Omental fat pad (tissue), 4 donors: ENCODE measurements around the gene GOSR2. TPM values are rescaled to one million over a fixed set of nuclear protein-coding genes. Genes with fewer than 3 reads are reported as not detected.

Source experiments
- ATAC-seq: fragments of 150-250 bp; one replicate; pipeline ENCODE4 v1.9.1; 2016; ENCODE audit warnings: mild to moderate bottlenecking, moderate library complexity; ENCODE audit not compliant: low FRiP score
- DNase-seq: peaks from one replicate; pipeline ENCODE4 v3.0.0-alpha.2; 2019; ENCODE audit warnings: low spot score
- CTCF ChIP-seq, 3 donors: fragments of 450-650 bp; IDR thresholded peaks; one replicate each; pipeline ENCODE4 v1.5.1; 2016 to 2017; ENCODE audit warnings: antibody characterized with exemption in 3 of 3, mild to moderate bottlenecking in 3 of 3, moderate library complexity in 2 of 3
- total RNA-seq, 4 donors: library from RNA; depleted of rRNA; stranded (reverse); fragments of >200 nt; gene quantifications; one replicate each; pipeline ENCODE4 v1.1.0, GENCODE V29; 2016

Gene GOSR2
- total RNA-seq, 4 donors from 2014 or later = 37.4 to 59.4 (median 47.3) TPM

GRCh38 chr17:46877466-46877865, 45.5 kb upstream of the GOSR2 start:
- no peak for ATAC-seq
- no peak for DNase-seq
- TF ChIP-seq CTCF (IDR thresholded peaks at IDR 0.05) = no peak

DNA sequence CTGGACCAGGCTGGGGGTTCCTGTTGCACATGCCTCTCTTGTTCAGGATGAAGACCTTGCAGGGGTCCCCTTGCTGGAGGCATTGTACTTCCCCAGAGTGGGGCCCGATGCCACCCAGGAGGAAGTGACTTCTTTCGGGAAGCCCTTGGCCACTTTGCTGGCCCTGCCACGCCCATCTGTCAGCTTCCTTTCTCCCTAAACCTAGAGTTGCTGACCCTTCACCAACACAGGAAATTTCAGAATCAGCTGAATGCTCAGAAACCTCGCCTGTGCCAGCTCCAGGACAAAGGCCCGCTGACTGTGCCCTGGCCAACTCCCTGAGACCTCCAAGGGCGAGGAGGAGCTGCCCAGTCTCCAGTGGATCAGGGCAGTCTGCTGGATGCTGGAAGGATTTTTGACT, 44.9 kb upstream of the GOSR2 start:
- no peak for TF ChIP-seq CTCF (IDR thresholded peaks at IDR 0.05)
- no peak for ATAC-seq
- no peak for DNase-seq

- DNase-seq = no peak
- TF ChIP-seq CTCF (IDR thresholded peaks at IDR 0.05) = no peak
- ATAC-seq = no peak
These were observed 43.9 kb upstream of the GOSR2 start for GRCh38 chr17:46879101-46879500.

GRCh38 chr17:46881015-46881414, 41.9 kb upstream of the GOSR2 start:
- TF ChIP-seq CTCF (IDR thresholded peaks at IDR 0.05) = no peak
- no peak for ATAC-seq
- DNase-seq = no peak

GRCh38 chr17:46882666-46883065, 40.3 kb upstream of the GOSR2 start:
- ATAC-seq (no peak), DNase-seq (no peak)
- no peak for TF ChIP-seq CTCF (IDR thresholded peaks at IDR 0.05)

DNA sequence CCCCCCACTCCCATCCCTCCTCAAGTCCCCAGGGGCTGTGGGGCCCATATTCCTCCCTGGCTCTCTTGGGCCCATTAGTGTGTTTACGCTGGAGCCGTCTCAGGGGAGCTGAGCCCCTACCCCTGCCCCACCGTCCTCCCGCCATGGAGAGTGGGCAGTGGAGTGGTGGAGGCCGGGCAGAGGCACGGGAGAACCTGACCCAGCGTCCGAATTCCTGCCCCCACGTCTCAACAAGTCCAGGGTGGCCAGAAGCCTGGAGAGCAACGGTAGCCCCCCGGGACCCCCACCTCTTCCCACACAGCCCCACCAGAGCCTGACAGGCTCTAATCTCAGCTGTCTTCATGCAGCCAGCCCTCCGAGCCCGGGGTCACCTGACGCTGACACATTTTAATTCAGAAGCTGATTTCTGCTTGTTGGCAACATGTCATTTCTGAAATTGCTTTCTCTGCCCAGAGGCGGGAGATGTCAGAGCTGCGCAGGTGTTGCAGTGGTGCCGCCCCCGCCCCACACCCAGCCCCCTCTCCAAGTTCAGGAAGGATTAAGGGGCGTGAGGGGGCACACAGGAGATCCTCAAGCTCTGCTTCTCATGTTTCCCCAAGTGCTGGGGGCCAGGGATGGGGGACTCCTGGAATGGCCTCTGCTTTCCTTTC, 39.0 kb upstream of the GOSR2 start:
- no peak for TF ChIP-seq CTCF (IDR thresholded peaks at IDR 0.05)
- ATAC-seq = no peak

DNA sequence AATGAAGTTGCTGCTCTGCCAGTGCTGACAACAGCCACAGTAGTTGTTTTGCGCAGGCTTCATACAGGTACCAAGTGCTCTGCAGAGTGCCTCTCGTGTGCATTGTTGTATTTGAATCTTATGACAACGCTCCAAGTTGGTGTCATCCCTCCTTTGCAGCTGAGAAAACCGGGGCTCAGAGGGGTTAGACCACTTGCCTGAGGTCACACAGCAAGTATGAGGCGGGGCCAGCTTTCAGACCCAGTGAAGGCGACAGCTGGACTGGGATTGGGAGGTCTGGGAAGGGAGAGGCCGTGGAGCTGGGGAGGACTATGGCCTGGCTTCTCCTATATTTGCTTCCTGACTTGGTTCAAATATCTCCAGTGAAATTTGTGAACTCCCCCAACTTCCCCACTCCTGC, 38.4 kb upstream of the GOSR2 start:
- ATAC-seq (no peak), DNase-seq (no peak)
- TF ChIP-seq CTCF (IDR thresholded peaks at IDR 0.05) = no peak

More for the DNA sequence above, 39.0 kb upstream of the GOSR2 start:
- no peak for DNase-seq
